ENCODE measurements around the gene YTHDF2. TPM values are rescaled to one million over a fixed set of nuclear protein-coding genes. Genes with fewer than 3 reads are reported as not detected.

The YTHDF2 gene
- total and polyA plus RNA-seq, 2 donors (not counting 1 experiment from before 2014, with no cell fraction given) = 26.3 to 58.8 TPM

DNA sequence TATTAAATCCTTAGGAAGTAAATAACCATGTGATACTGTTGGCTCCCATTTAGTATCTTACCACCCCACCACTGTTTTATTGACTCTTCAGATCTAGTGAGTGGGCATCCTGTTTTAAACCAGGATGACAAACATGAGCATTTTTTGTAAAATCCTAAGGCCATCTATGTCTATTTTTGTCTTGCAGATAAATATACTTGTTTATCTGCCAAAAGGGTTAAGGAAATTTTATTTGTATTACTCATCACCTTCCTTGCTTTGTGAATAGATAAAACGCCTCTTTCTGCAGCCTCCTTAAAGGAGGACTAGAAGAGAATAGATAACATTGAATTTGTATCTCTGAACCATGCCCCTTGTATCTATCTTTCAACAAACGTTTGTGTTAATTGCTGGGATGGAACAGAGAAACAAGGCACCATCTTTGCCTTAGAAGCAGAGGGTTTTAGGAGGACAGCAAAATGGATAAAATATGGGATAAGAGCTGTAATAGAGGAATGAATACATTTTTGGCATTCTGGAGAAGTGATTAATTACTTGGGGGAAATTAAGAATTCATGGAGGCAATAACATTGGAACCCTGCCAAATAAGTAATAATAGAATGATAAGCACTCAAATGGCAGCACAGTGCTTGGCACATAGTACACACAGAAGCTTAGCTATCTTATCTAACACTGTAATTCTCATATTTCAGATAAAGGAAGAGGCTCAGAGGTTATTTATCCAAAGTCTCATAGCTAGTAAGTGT, 14.7 kb downstream of the YTHDF2 start:
- CTCF ChIA-PET = interaction anchor here (0.8 to 1.2 kb wide), 5 partner anchors 8 to 125 kb away, joined by 3 to 6 read pairs (median 3); no protein-coding TSS in a partner anchor
- Histone ChIP-seq H3K36me3 (replicated peaks in 1 of 2; ENCODE audit: control extremely low read depth in 1 of 2, control insufficient read depth in 1 of 2, extremely low read depth in 1 of 2, insufficient read depth in 2 of 2, low read length in 1 of 2) (peaks cover 0 to 31% of the 10 kb centered on the region in 2 experiments), H3K27me3 (replicated peaks in 1 of 4; ENCODE audit: control extremely low read depth in 1 of 4, control insufficient read depth in 3 of 4, insufficient read depth in 4 of 4, low read length in 3 of 4) (no peaks in the 10 kb centered on the region), H3K9ac (ENCODE audit: low read length) (no peak overlapping the region), H3K4me3 (ENCODE audit: control extremely low read depth in 1 of 5, extremely low read depth in 1 of 5, insufficient read depth in 1 of 5, low read depth in 2 of 5, low read length in 4 of 5) (no peak overlapping the region), H3K79me2 (ENCODE audit: control insufficient read depth, insufficient read depth, low read length) (peaks cover 100% of the 10 kb centered on the region), H4K20me1 (ENCODE audit: control insufficient read depth, insufficient read depth, low read length, poor library complexity, severe bottlenecking) (peaks cover 90% of the 10 kb centered on the region), H3K4me2 (replicated peaks; ENCODE audit: low read depth, low read length, poor library complexity, severe bottlenecking) (no peak overlapping the region), H3K27ac (ENCODE audit: low read length in 2 of 2) (no peak overlapping the region), H2AFZ (ENCODE audit: insufficient read depth, low read depth, low read length, poor library complexity, severe bottlenecking) (no peak overlapping the region), H3K4me1 (ENCODE audit: control insufficient read depth in 2 of 2, insufficient read depth in 2 of 2, low read length in 2 of 2) (peaks cover 23 to 33% of the 10 kb centered on the region in 2 donors), H3K9me3 (ENCODE audit: control extremely low read depth in 1 of 3, control insufficient read depth in 2 of 3, insufficient read depth in 1 of 3, low read length in 2 of 3) (no peaks in the 10 kb centered on the region)
- POLR2A ChIA-PET = interaction anchor here (0.6 kb wide), 1 partner anchor 13 kb away, joined by 3 read pairs; no protein-coding TSS in a partner anchor
- no CpG with 5 or more reads among the region's 2 CpGs for WGBS (ENCODE audit: insufficient coverage)
- H3K27ac Mint-ChIP-seq = no peak overlapping the region
- no peaks in the 10 kb centered on the region for H3K27me3 Mint-ChIP-seq
- peaks cover 43% of the 10 kb centered on the region for H3K4me1 Mint-ChIP-seq
- no peak for ATAC-seq (ENCODE audit: low read depth)
- no peak overlapping the region for H3K4me3 Mint-ChIP-seq
- no peaks in the 10 kb centered on the region for H3K9me3 Mint-ChIP-seq (ENCODE audit: insufficient read depth)
- intact Hi-C loops (cut with micrococcal nuclease) = no loop called here
- no peak for DNase-seq
- TF ChIP-seq, protein P1, sequence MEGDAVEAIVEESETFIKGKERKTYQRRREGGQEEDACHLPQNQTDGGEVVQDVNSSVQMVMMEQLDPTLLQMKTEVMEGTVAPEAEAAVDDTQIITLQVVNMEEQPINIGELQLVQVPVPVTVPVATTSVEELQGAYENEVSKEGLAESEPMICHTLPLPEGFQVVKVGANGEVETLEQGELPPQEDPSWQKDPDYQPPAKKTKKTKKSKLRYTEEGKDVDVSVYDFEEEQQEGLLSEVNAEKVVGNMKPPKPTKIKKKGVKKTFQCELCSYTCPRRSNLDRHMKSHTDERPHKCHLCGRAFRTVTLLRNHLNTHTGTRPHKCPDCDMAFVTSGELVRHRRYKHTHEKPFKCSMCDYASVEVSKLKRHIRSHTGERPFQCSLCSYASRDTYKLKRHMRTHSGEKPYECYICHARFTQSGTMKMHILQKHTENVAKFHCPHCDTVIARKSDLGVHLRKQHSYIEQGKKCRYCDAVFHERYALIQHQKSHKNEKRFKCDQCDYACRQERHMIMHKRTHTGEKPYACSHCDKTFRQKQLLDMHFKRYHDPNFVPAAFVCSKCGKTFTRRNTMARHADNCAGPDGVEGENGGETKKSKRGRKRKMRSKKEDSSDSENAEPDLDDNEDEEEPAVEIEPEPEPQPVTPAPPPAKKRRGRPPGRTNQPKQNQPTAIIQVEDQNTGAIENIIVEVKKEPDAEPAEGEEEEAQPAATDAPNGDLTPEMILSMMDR (IDR thresholded peaks at IDR 0.05) = no peak
- no peak for TF ChIP-seq EZH2 (IDR thresholded peaks at IDR 0.05; ENCODE audit: borderline replicate concordance, insufficient read depth, low read depth, low read length, poor library complexity, severe bottlenecking)

DNA sequence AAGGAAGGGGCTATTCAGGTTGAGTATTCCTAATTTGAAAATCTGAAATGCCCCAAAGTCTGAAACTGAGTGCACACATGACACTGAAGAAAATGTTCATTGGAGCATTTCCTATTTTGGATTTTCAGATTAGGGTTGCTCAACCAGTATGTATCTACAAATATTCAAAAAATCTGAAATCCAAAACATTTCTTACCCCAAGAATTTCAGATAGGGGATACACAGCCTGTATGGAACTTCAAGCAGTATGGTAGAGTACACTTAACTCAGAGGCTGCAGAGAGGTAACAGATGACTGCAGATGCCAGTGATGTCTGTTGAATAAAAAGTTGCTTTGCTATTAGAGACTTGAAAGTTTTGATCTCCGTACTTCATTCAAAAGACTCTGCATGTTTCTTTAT, 19.0 kb downstream of the YTHDF2 start:
- H3K27ac Mint-ChIP-seq = no peak overlapping the region
- intact Hi-C loops (cut with micrococcal nuclease) = no loop called here
- peaks cover 32% of the 10 kb centered on the region for H3K4me1 Mint-ChIP-seq
- no CpG with 5 or more reads among the region's 1 CpG for WGBS (ENCODE audit: insufficient coverage)
- H3K27me3 Mint-ChIP-seq = no peaks in the 10 kb centered on the region
- H3K27ac ChIP-seq (ENCODE audit: low read length in 2 of 2) = no peak overlapping the region
- no peaks in the 10 kb centered on the region for H3K27me3 ChIP-seq (replicated peaks in 1 of 4; ENCODE audit: control extremely low read depth in 1 of 4, control insufficient read depth in 3 of 4, insufficient read depth in 4 of 4, low read length in 3 of 4)
- ChIA-PET CTCF (interaction anchor here (0.6 kb wide), 1 partner anchor 298 kb away, joined by 3 read pairs; no protein-coding TSS in a partner anchor), POLR2A (no interaction called here)
- peaks cover 98% of the 10 kb centered on the region for H4K20me1 ChIP-seq (ENCODE audit: control insufficient read depth, insufficient read depth, low read length, poor library complexity, severe bottlenecking)
- ATAC-seq (ENCODE audit: low read depth) (no peak), DNase-seq (no peak)
- peaks cover 6 to 39% of the 10 kb centered on the region in 2 experiments for H3K36me3 ChIP-seq (replicated peaks in 1 of 2; ENCODE audit: control extremely low read depth in 1 of 2, control insufficient read depth in 1 of 2, extremely low read depth in 1 of 2, insufficient read depth in 2 of 2, low read length in 1 of 2)
- H3K9me3 ChIP-seq (ENCODE audit: control extremely low read depth in 1 of 3, control insufficient read depth in 2 of 3, insufficient read depth in 1 of 3, low read length in 2 of 3) = no peaks in the 10 kb centered on the region
- H3K9me3 Mint-ChIP-seq (ENCODE audit: insufficient read depth) = no peaks in the 10 kb centered on the region
- no peak overlapping the region for H2AFZ ChIP-seq (ENCODE audit: insufficient read depth, low read depth, low read length, poor library complexity, severe bottlenecking)
- no peak overlapping the region for H3K4me3 Mint-ChIP-seq
- H3K4me2 ChIP-seq (replicated peaks; ENCODE audit: low read depth, low read length, poor library complexity, severe bottlenecking) = no peak overlapping the region
- H3K4me1 ChIP-seq (ENCODE audit: control insufficient read depth in 2 of 2, insufficient read depth in 2 of 2, low read length in 2 of 2) = peaks cover 10 to 24% of the 10 kb centered on the region in 2 donors
- no peak for TF ChIP-seq EZH2 (IDR thresholded peaks at IDR 0.05; ENCODE audit: borderline replicate concordance, insufficient read depth, low read depth, low read length, poor library complexity, severe bottlenecking)
- TF ChIP-seq, protein P1 (IDR thresholded peaks at IDR 0.05) = no peak
- peak overlapping the region; percentile 6 for H3K9ac ChIP-seq (ENCODE audit: low read length)
- peaks cover 98% of the 10 kb centered on the region for H3K79me2 ChIP-seq (ENCODE audit: control insufficient read depth, insufficient read depth, low read length)
- H3K4me3 ChIP-seq (ENCODE audit: control extremely low read depth in 1 of 5, extremely low read depth in 1 of 5, insufficient read depth in 1 of 5, low read depth in 2 of 5, low read length in 4 of 5) = no peak overlapping the region

Measured in B cell (primary cell).